ENCODE data around the gene FAU. TPM values are rescaled to one million over a fixed set of nuclear protein-coding genes. Genes with fewer than 3 reads are reported as not detected.
A peak's percentile ranks its signal among the peaks of the same experiment; 100 is the strongest.

Gene FAU
- total and polyA plus RNA-seq, 2 of the 13 experiments (the other 11 are each of a cell fraction or from before 2014, with no cell fraction given) = 374 to 869 TPM

GRCh38 chr11:65141896-65142494 is 20.1 kb upstream of the FAU start (continued):
- TF ChIP-seq SALL1 (CRISPR knock-in tag; IDR thresholded peaks at IDR 0.05) = 0 out of 2 replicates have a peak, but pooled peaks have one; percentile 17
- no peak for TF ChIP-seq ZKSCAN5 (CRISPR knock-in tag; IDR thresholded peaks at IDR 0.05)
- no peak for TF ChIP-seq ZNF331 (CRISPR knock-in tag; IDR thresholded peaks at IDR 0.05)
- TF ChIP-seq, protein P1, sequence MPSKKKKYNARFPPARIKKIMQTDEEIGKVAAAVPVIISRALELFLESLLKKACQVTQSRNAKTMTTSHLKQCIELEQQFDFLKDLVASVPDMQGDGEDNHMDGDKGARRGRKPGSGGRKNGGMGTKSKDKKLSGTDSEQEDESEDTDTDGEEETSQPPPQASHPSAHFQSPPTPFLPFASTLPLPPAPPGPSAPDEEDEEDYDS (CRISPR knock-in tag; IDR thresholded peaks at IDR 0.05) = no peak
- TF ChIP-seq ATRX (CRISPR knock-in tag; IDR thresholded peaks at IDR 0.05; ENCODE audit: borderline replicate concordance) = no peak
- TF ChIP-seq MATR3 (CRISPR knock-in tag; IDR thresholded peaks at IDR 0.05) = no peak
- TF ChIP-seq, protein P2, sequence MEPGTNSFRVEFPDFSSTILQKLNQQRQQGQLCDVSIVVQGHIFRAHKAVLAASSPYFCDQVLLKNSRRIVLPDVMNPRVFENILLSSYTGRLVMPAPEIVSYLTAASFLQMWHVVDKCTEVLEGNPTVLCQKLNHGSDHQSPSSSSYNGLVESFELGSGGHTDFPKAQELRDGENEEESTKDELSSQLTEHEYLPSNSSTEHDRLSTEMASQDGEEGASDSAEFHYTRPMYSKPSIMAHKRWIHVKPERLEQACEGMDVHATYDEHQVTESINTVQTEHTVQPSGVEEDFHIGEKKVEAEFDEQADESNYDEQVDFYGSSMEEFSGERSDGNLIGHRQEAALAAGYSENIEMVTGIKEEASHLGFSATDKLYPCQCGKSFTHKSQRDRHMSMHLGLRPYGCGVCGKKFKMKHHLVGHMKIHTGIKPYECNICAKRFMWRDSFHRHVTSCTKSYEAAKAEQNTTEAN (CRISPR knock-in tag; conservative IDR thresholded peaks at IDR 0.05) = 0 out of 2 replicates have a peak, but pooled peaks have one; percentile 32
- no peak for TF ChIP-seq PCBP2 (optimal IDR thresholded peaks at IDR 0.05; ENCODE audit: low read depth, low read length, poor library complexity, severe bottlenecking)
- TF ChIP-seq ZFP91 (CRISPR knock-in tag; IDR thresholded peaks at IDR 0.05; ENCODE audit: borderline replicate concordance) = no peak
- peak; percentile 12; the same call in 1 of the 2 replicates for TF ChIP-seq BCL6 (CRISPR knock-in tag; IDR thresholded peaks at IDR 0.05)
- no peak for TF ChIP-seq RBM39 (IDR thresholded peaks at IDR 0.05; ENCODE audit: low read depth, low read length, poor library complexity, severe bottlenecking)
- no peak for TF ChIP-seq ZNF224 (CRISPR knock-in tag; IDR thresholded peaks at IDR 0.05)
- no peak for TF ChIP-seq ZNF276 (CRISPR knock-in tag; IDR thresholded peaks at IDR 0.05; ENCODE audit: low read depth)
- TF ChIP-seq ZNF281 (CRISPR knock-in tag; IDR thresholded peaks at IDR 0.05; ENCODE audit: borderline replicate concordance) = no peak
- TF ChIP-seq, protein P3, sequence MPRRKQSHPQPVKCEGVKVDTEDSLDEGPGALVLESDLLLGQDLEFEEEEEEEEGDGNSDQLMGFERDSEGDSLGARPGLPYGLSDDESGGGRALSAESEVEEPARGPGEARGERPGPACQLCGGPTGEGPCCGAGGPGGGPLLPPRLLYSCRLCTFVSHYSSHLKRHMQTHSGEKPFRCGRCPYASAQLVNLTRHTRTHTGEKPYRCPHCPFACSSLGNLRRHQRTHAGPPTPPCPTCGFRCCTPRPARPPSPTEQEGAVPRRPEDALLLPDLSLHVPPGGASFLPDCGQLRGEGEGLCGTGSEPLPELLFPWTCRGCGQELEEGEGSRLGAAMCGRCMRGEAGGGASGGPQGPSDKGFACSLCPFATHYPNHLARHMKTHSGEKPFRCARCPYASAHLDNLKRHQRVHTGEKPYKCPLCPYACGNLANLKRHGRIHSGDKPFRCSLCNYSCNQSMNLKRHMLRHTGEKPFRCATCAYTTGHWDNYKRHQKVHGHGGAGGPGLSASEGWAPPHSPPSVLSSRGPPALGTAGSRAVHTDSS (CRISPR knock-in tag; conservative IDR thresholded peaks at IDR 0.05) = no peak
- no peak for TF ChIP-seq ZNF615 (CRISPR knock-in tag; IDR thresholded peaks at IDR 0.05; ENCODE audit: borderline replicate concordance)
- no peak for TF ChIP-seq ZNF3 (CRISPR knock-in tag; IDR thresholded peaks at IDR 0.05)
- peak; percentile 11; the same call in 1 of the 2 replicates for TF ChIP-seq NR2F6 (IDR thresholded peaks at IDR 0.05)
- TF ChIP-seq NR2F6 (CRISPR knock-in tag; IDR thresholded peaks at IDR 0.05) = no peak

All from HepG2 (cell line).